OCI-LY3 (cell line): ENCODE measurements around the gene GSTA1.

Experiments
- H2AFZ ChIP-seq: fragments of 200-600, 300-600 bp; shearing (Covaris generic); 2 replicates; pipeline ENCODE4 v1.6.0; 2014; ENCODE audit warnings: antibody characterized with exemption, low read depth, low read length
- H3K27ac ChIP-seq: fragments of 200-600, 300-600 bp; sonication (generic); 2 replicates; pipeline ENCODE4 v1.5.1; 2014; ENCODE audit warnings: mild to moderate bottlenecking, low read length, moderate library complexity, mixed read lengths
- H3K27me3 ChIP-seq: fragments of 200-600, 300-600 bp; sonication (generic); 2 replicates; pipeline ENCODE4 v1.6.1; 2014; ENCODE audit warnings: low read depth, low read length, mixed read lengths
- H3K36me3 ChIP-seq: fragments of 200-600, 300-600 bp; sonication (generic); replicated peaks from 2 replicates; pipeline ENCODE3; 2014; ENCODE audit warnings: low read depth, low read length, mixed read lengths
- H3K4me1 ChIP-seq: fragments of 300-600, 200-600 bp; sonication (generic); 2 replicates; pipeline ENCODE4 v1.6.1; 2014; ENCODE audit warnings: low read length, mixed read lengths
- H3K4me2 ChIP-seq: fragments of 200-600, 300-600 bp; sonication (generic); 2 replicates; pipeline ENCODE4 v1.6.1; 2014; ENCODE audit warnings: low read length, mixed read lengths
- H3K4me3 ChIP-seq: fragments of 300-600, 200-600 bp; sonication (generic); 2 replicates; pipeline ENCODE4 v1.5.1; 2014; ENCODE audit warnings: antibody characterized with exemption, mild to moderate bottlenecking, low read length, moderate library complexity
- H3K79me2 ChIP-seq: fragments of 300-600, 200-600 bp; shearing (Covaris generic); 2 replicates; pipeline ENCODE4 v1.6.1; 2014; ENCODE audit warnings: mild to moderate bottlenecking, low read length, mixed read lengths
- H3K9ac ChIP-seq: fragments of 300-600, 200-600 bp; shearing (Covaris generic); 2 replicates; pipeline ENCODE4 v1.6.0; 2014; ENCODE audit warnings: mild to moderate bottlenecking, low read length, moderate library complexity
- H3K9me3 ChIP-seq: fragments of 200-600, 300-600 bp; shearing (Covaris generic); 2 replicates; pipeline ENCODE4 v1.6.1; 2014; ENCODE audit warnings: low read length, mixed read lengths; ENCODE audit not compliant: insufficient read depth
- H4K20me1 ChIP-seq: fragments of 200-600, 300-600 bp; sonication (generic); 2 replicates; pipeline ENCODE4 v1.6.1; 2016; ENCODE audit warnings: low read length, mixed read lengths; ENCODE audit not compliant: insufficient read depth
- EZH2phosphoT487 ChIP-seq: fragments of 200-600 bp; shearing (Covaris generic); IDR thresholded peaks from 2 replicates; pipeline ENCODE4 v1.6.1; 2018; ENCODE audit warnings: antibody characterized with exemption, mixed run types, low read depth
- TF ChIP-seq, protein P1 (sequence below): fragments of 200-600, 300-600 bp; sonication (generic); IDR thresholded peaks from 2 replicates; pipeline ENCODE4 v1.5.1; 2014; ENCODE audit warnings: antibody characterized with exemption, low read length, low read depth

The GSTA1 gene

GRCh38 chr6:52746213-52746612 lies 57.4 kb downstream of the GSTA1 start:
- no peak overlapping the region for H3K27ac ChIP-seq
- H4K20me1 ChIP-seq = no peaks in the 10 kb centered on the region
- H3K4me3 ChIP-seq = no peak overlapping the region
- H2AFZ ChIP-seq = no peak overlapping the region
- no peaks in the 10 kb centered on the region for H3K79me2 ChIP-seq
- H3K9ac ChIP-seq = no peak overlapping the region
- TF ChIP-seq, protein P1, sequence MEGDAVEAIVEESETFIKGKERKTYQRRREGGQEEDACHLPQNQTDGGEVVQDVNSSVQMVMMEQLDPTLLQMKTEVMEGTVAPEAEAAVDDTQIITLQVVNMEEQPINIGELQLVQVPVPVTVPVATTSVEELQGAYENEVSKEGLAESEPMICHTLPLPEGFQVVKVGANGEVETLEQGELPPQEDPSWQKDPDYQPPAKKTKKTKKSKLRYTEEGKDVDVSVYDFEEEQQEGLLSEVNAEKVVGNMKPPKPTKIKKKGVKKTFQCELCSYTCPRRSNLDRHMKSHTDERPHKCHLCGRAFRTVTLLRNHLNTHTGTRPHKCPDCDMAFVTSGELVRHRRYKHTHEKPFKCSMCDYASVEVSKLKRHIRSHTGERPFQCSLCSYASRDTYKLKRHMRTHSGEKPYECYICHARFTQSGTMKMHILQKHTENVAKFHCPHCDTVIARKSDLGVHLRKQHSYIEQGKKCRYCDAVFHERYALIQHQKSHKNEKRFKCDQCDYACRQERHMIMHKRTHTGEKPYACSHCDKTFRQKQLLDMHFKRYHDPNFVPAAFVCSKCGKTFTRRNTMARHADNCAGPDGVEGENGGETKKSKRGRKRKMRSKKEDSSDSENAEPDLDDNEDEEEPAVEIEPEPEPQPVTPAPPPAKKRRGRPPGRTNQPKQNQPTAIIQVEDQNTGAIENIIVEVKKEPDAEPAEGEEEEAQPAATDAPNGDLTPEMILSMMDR = no peak
- TF ChIP-seq EZH2phosphoT487 = no peak
- no peaks in the 10 kb centered on the region for H3K4me1 ChIP-seq
- H3K4me2 ChIP-seq = no peak overlapping the region
- H3K27me3 ChIP-seq = no peaks in the 10 kb centered on the region
- peaks cover 5% of the 10 kb centered on the region; the same call in 1 of the 2 replicates for H3K9me3 ChIP-seq
- H3K36me3 ChIP-seq = no peaks in the 10 kb centered on the region

DNA sequence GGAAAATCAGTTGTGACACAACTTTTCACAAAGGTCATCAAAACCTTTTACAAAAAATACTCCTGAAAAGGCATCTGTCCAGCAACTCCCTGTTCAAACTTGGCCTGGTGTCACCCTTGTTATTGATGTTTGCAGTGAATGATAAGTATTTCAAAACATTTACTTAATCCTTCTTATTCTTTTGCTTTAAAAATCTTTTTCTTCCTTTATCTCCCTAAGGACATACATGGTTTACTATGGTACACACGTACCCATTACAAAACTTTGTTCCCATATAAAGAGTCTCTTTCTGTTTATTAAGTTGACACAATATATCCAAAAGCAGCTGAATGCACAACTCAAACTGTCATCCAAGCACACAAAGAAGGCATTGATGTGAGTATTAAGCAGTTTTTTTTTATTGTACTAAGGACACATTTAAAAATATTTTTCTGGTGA lies 57.8 kb downstream of the GSTA1 start:
- no peaks in the 10 kb centered on the region for H3K36me3 ChIP-seq
- no peak overlapping the region for H2AFZ ChIP-seq
- no peaks in the 10 kb centered on the region for H3K27me3 ChIP-seq
- no peak overlapping the region for H3K4me2 ChIP-seq
- TF ChIP-seq, protein P1 = no peak
- no peak for TF ChIP-seq EZH2phosphoT487
- H4K20me1 ChIP-seq = no peaks in the 10 kb centered on the region
- H3K79me2 ChIP-seq = no peaks in the 10 kb centered on the region
- H3K9me3 ChIP-seq = peaks cover 3% of the 10 kb centered on the region; the same call in 1 of the 2 replicates
- no peak overlapping the region for H3K4me3 ChIP-seq
- no peaks in the 10 kb centered on the region for H3K4me1 ChIP-seq
- no peak overlapping the region for H3K27ac ChIP-seq
- no peak overlapping the region for H3K9ac ChIP-seq

GRCh38 chr6:52741872-52742271 lies 61.7 kb downstream of the GSTA1 start:
- H3K27ac ChIP-seq = no peak overlapping the region
- no peaks in the 10 kb centered on the region for H3K9me3 ChIP-seq
- H3K27me3 ChIP-seq = no peaks in the 10 kb centered on the region
- H3K79me2 ChIP-seq = no peaks in the 10 kb centered on the region
- no peak overlapping the region for H2AFZ ChIP-seq
- peaks cover 5% of the 10 kb centered on the region; the same call in 1 of the 2 replicates for H3K4me1 ChIP-seq
- no peaks in the 10 kb centered on the region for H3K36me3 ChIP-seq
- no peak for TF ChIP-seq EZH2phosphoT487
- TF ChIP-seq, protein P1 = no peak
- H4K20me1 ChIP-seq = no peaks in the 10 kb centered on the region
- H3K4me3 ChIP-seq = no peak overlapping the region
- H3K4me2 ChIP-seq = no peak overlapping the region
- H3K9ac ChIP-seq = no peak overlapping the region
